Suprapubic skin (tissue), 3 donors: Measurements from ENCODE around the gene SFMBT1.

Source experiments
- POLR2AphosphoS5 ChIP-seq, 3 donors: sonication (generic); formaldehyde crosslinking; IDR thresholded peaks; one replicate each; pipeline ENCODE4 v1.6.1; 2017; ENCODE audit warnings: antibody characterized with exemption in 3 of 3
- TF ChIP-seq, protein P1 (sequence below), 2 donors: fragments of 200-600 bp in 1 of 2; fragments of 450-650 bp in 1 of 2; sonication (generic) in 1 of 2; IDR thresholded peaks; one replicate each; pipeline ENCODE4 v1.5.1; 2016 to 2019; ENCODE audit warnings: antibody characterized with exemption in 2 of 2, mild to moderate bottlenecking in 1 of 2, moderate library complexity in 1 of 2

DNA sequence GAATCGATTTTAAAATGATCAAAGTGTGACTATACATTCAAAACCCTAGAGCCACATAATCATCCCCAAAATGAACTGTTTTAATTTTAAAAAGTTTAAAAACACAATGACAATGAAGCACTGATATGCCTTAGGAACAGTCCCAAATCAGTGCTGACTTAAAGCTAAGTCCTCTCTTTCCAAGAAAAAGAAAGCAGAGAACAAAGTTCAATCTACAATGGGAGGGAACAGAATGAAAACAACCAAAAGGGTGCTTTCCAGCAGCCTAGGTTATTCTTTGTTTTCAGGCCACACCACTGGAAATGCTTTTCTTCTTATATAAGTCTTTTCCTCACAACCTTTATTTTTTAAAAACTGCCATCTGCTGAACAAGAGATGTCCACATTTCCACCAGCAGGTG lies 141.3 kb downstream of the SFMBT1 start:
- TF ChIP-seq, protein P1, sequence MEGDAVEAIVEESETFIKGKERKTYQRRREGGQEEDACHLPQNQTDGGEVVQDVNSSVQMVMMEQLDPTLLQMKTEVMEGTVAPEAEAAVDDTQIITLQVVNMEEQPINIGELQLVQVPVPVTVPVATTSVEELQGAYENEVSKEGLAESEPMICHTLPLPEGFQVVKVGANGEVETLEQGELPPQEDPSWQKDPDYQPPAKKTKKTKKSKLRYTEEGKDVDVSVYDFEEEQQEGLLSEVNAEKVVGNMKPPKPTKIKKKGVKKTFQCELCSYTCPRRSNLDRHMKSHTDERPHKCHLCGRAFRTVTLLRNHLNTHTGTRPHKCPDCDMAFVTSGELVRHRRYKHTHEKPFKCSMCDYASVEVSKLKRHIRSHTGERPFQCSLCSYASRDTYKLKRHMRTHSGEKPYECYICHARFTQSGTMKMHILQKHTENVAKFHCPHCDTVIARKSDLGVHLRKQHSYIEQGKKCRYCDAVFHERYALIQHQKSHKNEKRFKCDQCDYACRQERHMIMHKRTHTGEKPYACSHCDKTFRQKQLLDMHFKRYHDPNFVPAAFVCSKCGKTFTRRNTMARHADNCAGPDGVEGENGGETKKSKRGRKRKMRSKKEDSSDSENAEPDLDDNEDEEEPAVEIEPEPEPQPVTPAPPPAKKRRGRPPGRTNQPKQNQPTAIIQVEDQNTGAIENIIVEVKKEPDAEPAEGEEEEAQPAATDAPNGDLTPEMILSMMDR (IDR thresholded peaks at IDR 0.05) = no peak
- no peak for TF ChIP-seq POLR2AphosphoS5 (IDR thresholded peaks at IDR 0.05)
